HuH-7 (cell line): Measurements from ENCODE around the gene KIF6.
A peak's percentile ranks its signal among the peaks of the same experiment; 100 is the strongest.

Experiments used
- DNase-seq: peaks from one replicate; pipeline ENCODE4 v3.0.0; 2011; ENCODE audit warnings: low spot score

KIF6 gene

GRCh38 chr6:39319621-39320362, 405.4 kb downstream of the KIF6 start:
- DNase-seq, result no peak

DNA sequence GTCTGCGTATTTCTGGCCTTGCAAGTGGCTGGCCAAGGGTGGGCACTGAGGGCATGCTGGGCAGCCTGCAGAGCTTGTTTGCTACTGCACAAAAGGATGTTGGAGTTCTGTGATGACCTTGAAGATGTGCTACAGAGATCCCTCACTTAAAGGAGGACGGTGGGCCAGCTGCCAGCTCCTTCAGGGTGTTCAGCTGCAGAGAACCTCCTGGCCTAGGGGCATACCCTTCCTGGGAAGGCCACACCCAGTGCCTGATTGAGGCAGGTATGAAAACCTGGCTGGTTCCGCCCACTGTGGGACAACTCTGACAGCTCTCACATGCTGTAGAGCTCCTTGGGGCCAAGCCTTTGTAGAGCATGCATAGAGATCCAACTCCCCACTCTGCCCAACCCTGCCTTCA, 408.0 kb downstream of the KIF6 start:
- no peak for DNase-seq

DNA sequence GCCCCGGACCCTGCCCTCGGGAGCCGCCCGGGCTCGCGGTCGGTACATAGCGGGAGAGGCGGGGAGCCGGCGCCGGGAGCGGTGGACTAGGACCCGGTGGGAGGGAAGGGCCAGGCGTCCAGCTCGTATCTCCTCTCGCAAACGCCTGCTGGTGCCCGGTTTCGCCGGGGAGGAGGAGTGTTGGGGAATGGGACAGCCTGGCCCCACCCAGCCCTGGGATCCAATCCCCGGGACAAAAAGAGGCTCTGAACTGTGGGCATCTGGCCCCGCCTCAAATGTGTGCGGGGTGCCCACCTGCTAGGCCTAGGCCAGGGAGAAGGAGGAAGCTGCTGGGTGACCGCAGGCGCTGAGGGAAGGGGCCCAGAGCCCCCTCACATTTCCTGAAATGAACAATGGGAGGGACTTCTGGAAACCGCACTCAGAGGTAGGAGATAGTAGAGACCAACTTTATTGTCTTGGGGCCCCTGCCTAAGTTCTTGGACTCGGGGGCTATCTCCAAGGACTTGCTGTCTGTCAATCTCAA, 410.9 kb downstream of the KIF6 start, which contains the start of gene KCNK17:
TSS of gene KCNK17 (minus strand) at position 147 of the 523 bp plus-strand sequence. CDS start at position 48, 99 bp downstream.
- no peak for DNase-seq

- no peak for DNase-seq
Observed at GRCh38 chr6:39313526-39314272, 411.5 kb downstream of the KIF6 start.

GRCh38 chr6:39312912-39313525, 412.2 kb downstream of the KIF6 start:
- no peak for DNase-seq

DNA sequence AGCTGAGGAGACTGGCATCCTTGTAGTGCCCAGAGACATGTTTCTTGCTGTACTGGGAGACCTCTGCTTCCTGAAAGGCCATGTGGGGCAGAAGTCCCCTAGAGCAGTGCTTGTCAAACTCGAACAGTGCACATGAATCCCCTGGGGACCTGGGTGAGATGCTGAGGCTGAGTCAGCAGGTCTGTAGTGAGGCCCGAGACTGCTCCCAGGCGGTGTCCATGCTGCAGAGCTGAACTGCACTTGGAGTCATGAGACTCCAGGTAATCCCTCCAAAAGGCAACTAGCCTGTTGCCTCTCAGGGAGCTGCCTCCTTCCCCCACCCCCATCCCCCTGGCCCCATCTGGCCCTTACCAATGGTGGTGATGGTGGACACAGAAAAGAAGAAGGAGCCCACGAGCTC, 414.7 kb downstream of the KIF6 start:
- DNase-seq, result no peak

DNA sequence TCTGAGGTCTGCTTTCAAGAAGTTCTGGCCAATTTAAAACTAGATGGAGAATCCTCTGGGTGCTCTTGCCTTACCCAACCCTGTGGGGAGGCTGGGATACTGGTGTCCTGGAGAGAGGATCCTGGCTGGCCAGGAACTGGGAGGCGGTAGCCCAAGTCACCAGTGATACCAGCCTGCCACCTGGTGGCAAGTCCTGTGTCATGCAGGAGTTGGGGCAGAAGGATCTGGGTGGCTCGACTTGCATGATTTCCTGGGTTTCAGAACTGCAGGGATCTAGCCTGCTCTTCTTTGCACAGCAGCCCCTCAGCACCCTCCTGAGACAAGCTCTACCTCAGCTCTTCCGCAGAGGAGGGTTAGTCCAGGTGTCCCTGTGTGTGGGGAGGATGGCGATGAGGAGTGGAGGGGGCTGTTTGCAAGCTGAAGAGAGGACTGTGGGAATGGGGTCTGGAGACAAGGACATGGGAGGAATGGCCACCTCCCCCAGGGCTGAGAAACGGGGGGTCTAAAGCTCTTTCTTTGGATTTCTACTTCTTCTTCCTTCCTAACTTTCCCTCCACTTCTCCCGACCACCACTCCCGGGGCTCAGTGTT, 415.2 kb downstream of the KIF6 start:
- peak; percentile 91 for DNase-seq

DNA sequence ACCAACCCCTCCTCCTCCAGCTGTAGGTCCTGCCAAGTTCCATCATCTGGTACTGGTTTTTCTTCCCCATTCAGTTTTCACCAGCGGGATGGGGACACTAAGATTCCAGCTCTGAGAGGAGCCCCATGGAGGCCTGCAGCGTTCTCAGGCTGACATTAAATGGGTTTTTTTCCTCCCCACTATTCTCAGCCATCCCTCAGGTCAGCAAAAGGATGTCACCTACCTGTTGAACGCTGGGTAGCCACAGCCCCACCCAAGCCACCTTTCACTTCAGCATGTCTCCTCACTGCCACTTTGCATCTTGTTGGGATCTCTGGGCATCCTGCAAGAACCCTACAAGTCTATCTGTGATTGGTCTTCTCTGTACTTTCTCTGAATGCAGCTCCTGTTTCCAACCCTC, 417.7 kb downstream of the KIF6 start:
- no peak for DNase-seq

- no peak for DNase-seq
Observed at GRCh38 chr6:39304951-39305350, 420.3 kb downstream of the KIF6 start.

DNA sequence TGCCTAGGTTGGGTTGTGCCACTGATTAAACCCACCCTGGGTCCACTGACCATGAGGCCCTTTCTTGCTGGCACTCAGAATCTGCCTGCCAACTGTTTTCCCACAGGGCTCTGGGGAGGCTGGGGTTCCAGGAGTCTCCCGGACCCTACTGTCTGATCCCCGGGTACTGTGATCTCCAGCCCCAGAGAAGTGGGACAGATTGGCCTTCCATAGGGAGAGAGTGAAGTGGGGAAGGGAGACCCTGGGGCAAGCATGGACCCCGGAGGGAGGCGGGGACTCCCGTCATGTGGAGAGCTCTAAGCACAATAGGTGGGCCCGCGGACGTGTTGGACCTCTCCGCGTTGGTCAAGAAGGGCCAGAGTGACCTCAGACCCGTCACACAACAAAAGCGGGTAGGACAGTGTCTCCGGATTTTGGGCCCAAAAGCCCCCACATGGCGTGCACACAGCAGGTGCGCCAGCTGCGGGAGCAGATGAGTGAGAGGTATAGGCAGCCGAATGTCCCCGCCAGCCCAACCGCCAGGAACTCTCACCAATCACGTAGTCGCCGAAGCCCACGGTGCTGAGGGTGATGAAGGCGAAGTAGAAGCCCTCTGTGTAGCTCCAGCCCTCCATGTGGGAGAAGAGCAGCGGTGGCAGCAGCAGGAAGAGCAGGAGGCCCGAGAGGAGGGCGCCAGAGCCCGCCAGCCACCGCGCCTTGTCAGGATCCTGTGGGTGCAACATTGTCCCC, 421.6 kb downstream of the KIF6 start:
- DNase-seq, result no peak

DNA sequence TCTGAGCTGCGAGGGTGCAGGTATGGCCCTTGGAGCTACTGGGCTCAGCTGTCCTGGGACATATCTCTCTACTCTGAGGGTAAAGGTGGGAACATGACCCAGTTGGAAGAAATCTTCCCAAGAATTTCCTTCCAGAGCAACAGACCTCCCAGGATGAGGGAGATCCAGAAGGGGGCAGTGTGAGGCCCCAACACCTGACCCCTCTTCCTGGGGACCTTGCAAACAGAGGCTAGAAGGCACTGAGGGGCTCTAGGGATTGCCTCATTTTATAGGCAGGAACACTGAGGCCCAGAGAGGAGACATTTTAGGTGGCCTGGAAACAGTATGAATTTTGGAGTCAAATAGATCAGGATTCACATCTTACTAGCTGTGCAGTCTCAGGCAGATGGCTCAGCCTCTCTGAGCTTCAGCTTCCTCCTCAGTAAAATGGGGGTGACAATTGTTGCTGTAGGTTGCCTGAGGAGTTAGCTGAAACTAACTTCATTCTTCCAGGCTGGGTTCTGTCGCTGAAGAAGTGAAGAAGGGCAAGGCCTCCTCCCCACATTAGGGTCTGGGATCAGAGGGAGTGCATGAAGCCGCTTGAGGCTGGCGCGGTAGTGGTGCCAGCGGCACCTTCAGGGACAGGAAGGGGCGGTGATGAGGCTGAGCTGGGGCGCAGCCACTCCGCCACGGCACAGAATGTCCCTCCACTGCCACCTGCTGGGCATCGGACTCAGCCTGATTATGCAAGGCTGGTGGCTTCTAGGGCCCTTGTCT, 422.4 kb downstream of the KIF6 start:
- peak; percentile 88 for DNase-seq

DNA sequence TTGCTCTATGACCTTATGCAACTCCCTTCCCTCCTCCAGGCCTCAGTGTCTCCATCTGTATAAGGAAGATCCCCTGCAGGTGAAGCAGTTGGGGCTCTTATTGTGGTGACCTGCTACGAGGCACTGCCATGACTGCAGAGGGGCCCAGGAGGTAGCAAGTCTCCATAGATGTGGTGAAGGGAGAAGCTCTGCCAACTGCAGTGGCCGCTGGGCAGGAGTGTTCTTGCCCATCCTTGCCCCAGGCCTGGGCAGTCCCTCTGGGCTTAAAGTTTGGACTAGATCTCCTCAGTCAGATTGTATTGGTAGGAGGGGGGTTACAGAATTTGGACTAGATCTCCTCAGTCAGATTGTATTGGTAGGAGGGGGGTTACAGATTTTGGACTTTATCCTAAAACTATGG, 423.2 kb downstream of the KIF6 start:
- DNase-seq, result no peak

GRCh38 chr6:39301606-39302005, 423.6 kb downstream of the KIF6 start:
- DNase-seq, result peak; percentile 52

GRCh38 chr6:39300739-39301138, 424.5 kb downstream of the KIF6 start:
- no peak for DNase-seq

- peak; percentile 23 for DNase-seq
Observed at GRCh38 chr6:39298061-39298460, 427.1 kb downstream of the KIF6 start.

DNA sequence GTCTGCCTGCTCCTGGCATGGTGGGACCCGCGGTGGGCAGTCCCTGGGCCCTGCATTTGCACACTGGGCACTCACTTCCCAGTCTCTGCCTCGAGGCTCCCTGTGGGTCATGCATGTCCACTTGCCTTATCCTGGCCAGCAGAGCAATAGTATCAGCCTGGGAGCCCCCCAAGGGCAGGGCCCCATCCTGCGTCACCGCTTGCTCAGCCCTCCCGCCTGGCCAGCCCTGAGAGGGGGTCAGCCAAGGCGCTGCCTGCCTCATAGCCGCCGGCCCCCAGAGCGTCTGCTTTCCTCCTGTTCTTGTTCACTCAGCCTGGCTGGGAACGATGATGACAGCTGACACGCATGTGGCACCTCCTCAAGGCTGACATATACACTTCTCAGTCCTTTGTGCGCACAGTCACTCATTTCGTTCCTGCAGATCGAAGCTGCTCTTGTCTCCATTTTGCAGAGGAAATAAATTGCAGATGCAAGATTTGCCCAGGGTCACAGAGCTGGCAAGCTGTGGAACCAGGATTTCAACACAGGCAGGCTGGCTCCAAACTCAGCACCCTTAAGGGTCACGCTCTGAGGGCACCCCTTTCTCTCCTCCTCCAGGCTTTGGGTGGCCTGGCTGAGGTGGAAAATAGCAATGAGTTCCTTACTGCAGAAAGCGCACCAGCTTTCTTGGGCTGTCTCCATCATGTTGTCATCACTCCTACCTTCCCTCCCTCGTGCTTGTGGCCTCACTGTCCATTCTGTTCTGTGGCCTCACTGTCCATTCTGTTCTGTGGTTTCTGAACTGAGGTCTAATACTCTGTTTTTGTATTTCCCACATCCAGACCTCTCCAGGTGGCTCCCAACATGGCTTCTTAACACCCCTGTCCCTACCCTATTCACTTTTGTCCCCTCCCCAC, 428.2 kb downstream of the KIF6 start:
- no peak for DNase-seq

DNA sequence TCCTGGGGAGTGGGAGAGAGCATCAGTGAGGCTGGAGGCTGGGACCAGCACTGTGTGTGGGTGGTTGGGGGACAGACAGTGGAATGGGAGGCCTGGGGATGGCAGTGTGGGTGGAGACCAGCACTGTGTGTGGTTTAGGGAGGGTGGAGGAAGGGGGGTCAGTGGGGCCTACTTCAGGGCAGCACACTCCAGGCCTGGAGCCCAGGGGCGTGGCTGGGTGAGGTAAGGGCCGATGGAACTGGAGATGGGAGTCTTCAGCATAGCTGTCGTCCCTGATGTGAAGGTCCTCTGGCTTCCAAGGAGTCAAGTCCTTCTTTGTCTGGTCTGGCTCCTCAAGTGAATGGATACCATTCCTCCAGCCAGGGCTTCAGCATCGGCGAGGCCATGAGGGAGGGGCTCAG, 429.6 kb downstream of the KIF6 start:
- DNase-seq, result no peak

GRCh38 chr6:39294899-39295298, 430.3 kb downstream of the KIF6 start:
- DNase-seq, result no peak

DNA sequence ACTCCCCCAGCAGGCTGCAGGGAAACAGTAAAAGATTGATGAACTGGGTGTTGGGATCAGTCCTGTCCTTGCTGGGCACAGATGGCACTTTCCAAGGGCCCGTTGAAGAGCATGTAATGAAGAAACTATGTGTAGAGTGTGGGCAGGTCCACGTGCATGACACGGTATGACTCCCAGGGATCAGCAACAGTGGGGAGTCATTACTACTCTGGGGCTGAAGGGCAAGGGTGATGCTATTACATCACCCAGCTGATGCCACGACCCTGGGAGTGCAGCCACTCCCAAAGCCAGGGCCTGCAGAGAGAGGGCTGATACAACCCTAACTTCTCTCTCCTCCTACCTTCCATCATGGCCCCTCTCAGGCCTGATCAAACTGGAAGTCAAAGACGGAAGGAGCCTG, 431.1 kb downstream of the KIF6 start:
- no peak for DNase-seq

DNA sequence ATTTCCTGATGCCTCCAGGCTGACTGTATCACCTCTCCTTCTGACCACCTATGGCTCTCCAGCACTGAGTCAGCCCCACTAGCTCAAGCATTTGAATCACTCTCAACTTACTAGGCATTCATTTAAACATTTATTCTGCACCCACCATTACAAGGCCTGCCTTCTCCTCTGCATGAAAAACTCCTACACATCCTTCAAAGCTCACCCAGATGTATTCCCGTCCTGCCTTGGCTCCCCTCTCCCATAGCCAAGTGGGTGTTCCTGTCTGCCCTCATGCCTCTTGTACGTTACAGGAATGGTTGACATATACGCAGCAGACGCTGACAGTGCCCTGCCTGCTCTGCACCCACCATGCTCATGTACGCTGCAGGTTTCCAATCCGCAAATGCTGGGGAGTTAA, 432.6 kb downstream of the KIF6 start:
- DNase-seq, result no peak
